ENCODE data around the gene C6orf89. TPM values are rescaled to one million over a fixed set of nuclear protein-coding genes. Genes with fewer than 3 reads are reported as not detected.

C6orf89 gene
- total RNA-seq, 4 donors from 2014 or later: 58.2 to 89.6 (median 68.9) TPM

DNA sequence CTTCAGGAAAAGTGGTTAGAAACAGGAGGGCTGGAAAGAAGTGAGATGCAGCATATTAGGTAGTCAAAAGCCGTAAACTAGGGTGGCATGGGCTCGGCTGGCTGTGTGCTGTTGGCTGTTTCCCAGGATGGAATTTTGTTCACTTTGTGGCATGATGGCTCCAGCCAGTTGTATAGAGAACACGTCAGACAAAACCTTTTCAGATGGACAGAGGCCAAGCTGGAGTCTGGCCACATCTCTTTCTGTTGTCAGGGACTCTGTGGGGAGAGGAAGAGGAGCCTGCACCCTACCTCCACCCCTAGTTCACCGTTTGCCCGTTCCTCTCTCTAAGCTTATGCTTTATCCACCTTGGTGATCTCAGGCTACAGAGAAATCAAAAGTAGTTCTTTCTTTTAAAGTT lies 22.0 kb downstream of the C6orf89 start:
- TF ChIP-seq, protein P1, sequence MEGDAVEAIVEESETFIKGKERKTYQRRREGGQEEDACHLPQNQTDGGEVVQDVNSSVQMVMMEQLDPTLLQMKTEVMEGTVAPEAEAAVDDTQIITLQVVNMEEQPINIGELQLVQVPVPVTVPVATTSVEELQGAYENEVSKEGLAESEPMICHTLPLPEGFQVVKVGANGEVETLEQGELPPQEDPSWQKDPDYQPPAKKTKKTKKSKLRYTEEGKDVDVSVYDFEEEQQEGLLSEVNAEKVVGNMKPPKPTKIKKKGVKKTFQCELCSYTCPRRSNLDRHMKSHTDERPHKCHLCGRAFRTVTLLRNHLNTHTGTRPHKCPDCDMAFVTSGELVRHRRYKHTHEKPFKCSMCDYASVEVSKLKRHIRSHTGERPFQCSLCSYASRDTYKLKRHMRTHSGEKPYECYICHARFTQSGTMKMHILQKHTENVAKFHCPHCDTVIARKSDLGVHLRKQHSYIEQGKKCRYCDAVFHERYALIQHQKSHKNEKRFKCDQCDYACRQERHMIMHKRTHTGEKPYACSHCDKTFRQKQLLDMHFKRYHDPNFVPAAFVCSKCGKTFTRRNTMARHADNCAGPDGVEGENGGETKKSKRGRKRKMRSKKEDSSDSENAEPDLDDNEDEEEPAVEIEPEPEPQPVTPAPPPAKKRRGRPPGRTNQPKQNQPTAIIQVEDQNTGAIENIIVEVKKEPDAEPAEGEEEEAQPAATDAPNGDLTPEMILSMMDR (IDR thresholded peaks at IDR 0.05): no peak
- TF ChIP-seq POLR2A (IDR thresholded peaks at IDR 0.05): peak in 1 of 2 donors; percentile 27
- peaks cover 41 to 42% of the 10 kb centered on the region in 2 donors for H3K4me1 ChIP-seq
- H3K27ac ChIP-seq: peak overlapping the region; percentile 85 to 91 (median 87)
- H3K4me3 ChIP-seq (replicated peaks in 1 of 3): no peak overlapping the region
- H3K36me3 ChIP-seq: peaks cover 0 to 4% of the 10 kb centered on the region in 2 donors
- peak; percentile 92 to 93 for DNase-seq
- intact Hi-C loops (cut with DNase I): no loop called here
- WGBS, 2 donors: 15 to 26% methylated on average over 5 of the region's 5 CpGs
- no peaks in the 10 kb centered on the region for H3K9me3 ChIP-seq
- no peaks in the 10 kb centered on the region for H3K27me3 ChIP-seq

DNA sequence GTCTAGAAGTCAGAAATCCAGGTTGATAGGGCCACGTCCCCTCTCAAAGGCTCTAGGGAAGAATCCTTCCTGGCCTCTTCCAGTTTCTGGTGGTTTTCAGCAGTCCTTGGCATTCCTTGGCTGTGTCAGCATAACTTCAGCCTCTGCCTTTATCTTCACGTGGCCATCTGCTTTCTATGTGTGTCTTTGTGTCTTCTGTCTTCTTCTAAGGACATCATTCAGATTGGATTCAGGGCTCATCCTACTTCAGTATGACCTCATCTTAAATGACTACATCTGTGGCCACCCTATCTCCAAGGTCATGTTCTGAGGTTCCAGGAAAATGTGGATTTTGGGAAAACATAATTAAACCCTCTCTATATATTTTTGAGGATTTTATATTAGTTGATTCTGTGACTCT lies 23.0 kb downstream of the C6orf89 start:
- DNase-seq: no peak
- H3K9me3 ChIP-seq: no peaks in the 10 kb centered on the region
- peaks cover 49 to 50% of the 10 kb centered on the region in 2 donors for H3K4me1 ChIP-seq
- WGBS, 2 donors: 89 to 91% methylated on average over 2 of the region's 2 CpGs
- no peak for TF ChIP-seq POLR2A (IDR thresholded peaks at IDR 0.05)
- TF ChIP-seq, protein P1 (IDR thresholded peaks at IDR 0.05): no peak
- no peaks in the 10 kb centered on the region for H3K27me3 ChIP-seq
- H3K36me3 ChIP-seq: no peaks in the 10 kb centered on the region
- intact Hi-C loops (cut with DNase I): no loop called here
- H3K4me3 ChIP-seq (replicated peaks in 1 of 3): no peak overlapping the region
- H3K27ac ChIP-seq: peak overlapping the region in 2 of 3 donors; percentile 85 to 91

DNA sequence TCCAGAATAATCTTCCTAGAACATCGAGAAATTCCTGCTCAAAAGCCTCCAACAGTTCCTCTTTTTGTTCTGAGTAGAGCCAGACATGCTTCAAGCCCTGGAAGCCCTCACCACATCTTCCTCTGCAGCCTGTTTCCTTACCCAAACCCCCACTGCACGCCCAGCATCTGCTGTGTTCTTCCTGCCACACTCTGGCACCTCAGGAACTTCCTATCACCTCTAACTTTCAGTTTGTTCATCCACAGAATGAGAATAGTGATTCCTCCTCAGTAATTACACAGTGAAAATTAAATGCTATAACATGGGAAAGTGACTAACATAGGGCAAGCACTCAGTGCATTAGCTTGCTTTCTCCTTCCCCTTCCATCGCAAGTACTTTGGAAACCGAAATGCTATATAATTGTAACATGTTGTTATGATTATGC lies 26.3 kb downstream of the C6orf89 start:
- no peaks in the 10 kb centered on the region for H3K36me3 ChIP-seq
- 73 to 77% methylated on average over 4 of the region's 4 CpGs for WGBS, 2 donors
- no peak for TF ChIP-seq POLR2A (IDR thresholded peaks at IDR 0.05)
- TF ChIP-seq, protein P1 (IDR thresholded peaks at IDR 0.05): no peak
- intact Hi-C loops (cut with DNase I): loop anchor here (5.0 to 10.0 kb wide), 2 partner anchors 55 to 103 kb away; no protein-coding TSS in a partner anchor
- H3K4me1 ChIP-seq: peaks cover 48 to 52% of the 10 kb centered on the region in 2 donors
- H3K27me3 ChIP-seq: no peaks in the 10 kb centered on the region
- peak overlapping the region in 1 of 3 donors; percentile 31 for H3K27ac ChIP-seq
- no peak overlapping the region for H3K4me3 ChIP-seq (replicated peaks in 1 of 3)
- H3K9me3 ChIP-seq: no peaks in the 10 kb centered on the region
- no peak for DNase-seq

DNA sequence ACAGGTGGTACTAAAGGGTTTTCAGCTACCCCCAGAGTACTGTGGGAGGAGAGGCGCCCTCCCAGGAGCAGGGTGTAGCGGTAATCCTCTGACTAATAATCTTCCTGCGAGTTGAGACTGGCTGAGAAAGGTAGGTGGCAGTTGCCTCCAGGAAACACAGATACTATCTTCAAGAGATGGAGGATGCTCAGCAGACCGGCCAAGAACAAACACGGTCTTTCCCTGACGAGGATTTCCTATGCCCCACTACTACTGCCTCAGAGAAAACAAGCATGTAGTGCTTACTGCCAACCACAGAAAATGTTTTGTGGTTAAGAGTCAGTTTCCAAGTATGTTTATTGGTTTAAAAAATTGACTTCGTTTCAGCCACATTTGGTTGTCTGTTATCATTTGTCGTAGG lies 26.8 kb downstream of the C6orf89 start:
- Histone ChIP-seq H3K4me3 (replicated peaks in 1 of 3) (no peak overlapping the region), H3K36me3 (no peaks in the 10 kb centered on the region), H3K4me1 (peaks cover 48 to 52% of the 10 kb centered on the region in 2 donors), H3K27ac (peak overlapping the region in 2 of 3 donors; percentile 71 to 95), H3K27me3 (no peaks in the 10 kb centered on the region), H3K9me3 (no peaks in the 10 kb centered on the region)
- no peak for DNase-seq
- TF ChIP-seq, protein P1 (IDR thresholded peaks at IDR 0.05): no peak
- no peak for TF ChIP-seq POLR2A (IDR thresholded peaks at IDR 0.05)
- 71 to 75% methylated on average over 8 of the region's 8 CpGs for WGBS, 2 donors
- intact Hi-C loops (cut with DNase I): loop anchor here (5.0 to 10.0 kb wide), 2 partner anchors 55 to 102 kb away; no protein-coding TSS in a partner anchor

DNA sequence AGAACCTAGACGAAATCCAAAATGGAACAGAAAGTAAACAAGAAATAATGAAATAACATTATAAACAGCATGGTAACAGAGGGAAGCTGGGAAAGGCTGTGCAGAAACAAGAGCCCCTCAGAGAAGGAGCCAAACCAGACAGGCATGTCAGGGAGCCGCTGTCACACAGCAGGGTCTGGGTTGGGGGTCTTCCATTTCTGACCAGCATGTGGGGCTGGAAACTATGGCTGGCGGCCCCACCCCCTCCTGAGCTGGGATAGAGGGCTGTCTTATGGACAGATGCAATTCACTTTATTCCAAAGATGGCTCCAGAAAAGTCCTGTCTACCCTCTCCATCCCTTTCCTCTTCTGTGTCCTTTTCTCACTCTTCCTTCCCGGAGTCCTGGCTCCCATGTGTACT lies 27.3 kb downstream of the C6orf89 start:
- intact Hi-C loops (cut with DNase I): loop anchor here (5.0 to 10.0 kb wide), 2 partner anchors 54 to 102 kb away; no protein-coding TSS in a partner anchor
- Histone ChIP-seq H3K27ac (peak overlapping the region; percentile 71 to 95 (median 81)), H3K4me1 (peaks cover 49 to 53% of the 10 kb centered on the region in 2 donors), H3K27me3 (no peaks in the 10 kb centered on the region), H3K36me3 (no peaks in the 10 kb centered on the region), H3K4me3 (replicated peaks in 1 of 3) (no peak overlapping the region), H3K9me3 (no peaks in the 10 kb centered on the region)
- 82 to 91% methylated on average over 4 of the region's 4 CpGs for WGBS, 2 donors
- DNase-seq: no peak
- TF ChIP-seq, protein P1 (IDR thresholded peaks at IDR 0.05): no peak
- TF ChIP-seq POLR2A (IDR thresholded peaks at IDR 0.05): no peak

Data from thyroid gland (tissue), 4 donors.